CD8-positive, alpha-beta memory T cell (primary cell): ENCODE measurements around the gene CENATAC. TPM values are rescaled to one million over a fixed set of nuclear protein-coding genes. Genes with fewer than 3 reads are reported as not detected.

Experiments used
- polyA plus RNA-seq: library from polyadenylated mRNA; unstranded; fragments of 300-500 nt; fragmentation: Illumina TruSeq; gene quantifications from one replicate; pipeline ENCODE4 v1.2.3, GENCODE V29; 2021
- total RNA-seq, 2 experiments: library from RNA; stranded (reverse); gene quantifications; one replicate each; pipeline ENCODE4 v1.2.3, GENCODE V29; 2021

CENATAC gene
- total and polyA plus RNA-seq, 3 experiments from 2014 or later: 10.1 to 34.6 (median 29.1) TPM

Other genes starting within 250 kb of the CENATAC start
- 100 to 1,000 TPM; 187 to 189 TPM for gene DDX6, start 207.0 kb upstream of the CENATAC start, total RNA-seq
- 85.6 TPM for gene DDX6, start 207.0 kb upstream of the CENATAC start, polyA plus RNA-seq
- 1 to 10 TPM; 5.8 to 6.3 TPM for gene CXCR5, start 114.2 kb upstream of the CENATAC start, total RNA-seq
- 4.5 TPM for gene CXCR5, start 114.2 kb upstream of the CENATAC start, polyA plus RNA-seq
- gene BCL9L, start 72.2 kb upstream of the CENATAC start, total RNA-seq: 10 to 100 TPM; 39.6 to 42.8 TPM
- 9.1 TPM for gene BCL9L, start 72.2 kb upstream of the CENATAC start, polyA plus RNA-seq
- under 1 TPM in 1 of 2 experiments, not detected in 1; 0.22 TPM for gene UPK2, start 41.8 kb upstream of the CENATAC start, total RNA-seq
- not detected for gene UPK2, start 41.8 kb upstream of the CENATAC start, polyA plus RNA-seq
- not detected for gene FOXR1, start 26.4 kb upstream of the CENATAC start, total RNA-seq
- not detected for gene FOXR1, start 26.4 kb upstream of the CENATAC start, polyA plus RNA-seq
- gene RPS25, start 20.2 kb downstream of the CENATAC start, total RNA-seq: 1,000 to 10,000 TPM; 1,415 to 1,447 TPM
- 4,526 TPM for gene RPS25, start 20.2 kb downstream of the CENATAC start, polyA plus RNA-seq
- 100 to 1,000 TPM; 154 TPM for gene TRAPPC4, start 20.6 kb downstream of the CENATAC start, total RNA-seq
- 125 TPM for gene TRAPPC4, start 20.6 kb downstream of the CENATAC start, polyA plus RNA-seq
- 10 to 100 TPM; 22.7 to 28.5 TPM for gene SLC37A4, start 32.7 kb downstream of the CENATAC start, total RNA-seq
- gene SLC37A4, start 32.7 kb downstream of the CENATAC start, polyA plus RNA-seq: 11.3 TPM
- 100 to 1,000 TPM; 181 TPM for gene HYOU1, start 59.1 kb downstream of the CENATAC start, total RNA-seq
- gene HYOU1, start 59.1 kb downstream of the CENATAC start, polyA plus RNA-seq: 33.4 TPM
- gene VPS11, start 69.7 kb downstream of the CENATAC start, total RNA-seq: 10 to 100 TPM; 25.3 to 26.0 TPM
- 51.5 TPM for gene VPS11, start 69.7 kb downstream of the CENATAC start, polyA plus RNA-seq
- 10 to 100 TPM; 35.5 to 38.4 TPM for gene HMBS, start 86.7 kb downstream of the CENATAC start, total RNA-seq
- gene HMBS, start 86.7 kb downstream of the CENATAC start, polyA plus RNA-seq: 21.8 TPM
- gene DPAGT1, start 103.7 kb downstream of the CENATAC start, total RNA-seq: 10 to 100 TPM; 69.7 to 78.6 TPM
- gene DPAGT1, start 103.7 kb downstream of the CENATAC start, polyA plus RNA-seq: 45.7 TPM
- gene C2CD2L, start 109.2 kb downstream of the CENATAC start, total RNA-seq: 10 to 100 TPM; 26.3 to 26.5 TPM
- gene C2CD2L, start 109.2 kb downstream of the CENATAC start, polyA plus RNA-seq: 9.9 TPM
- 10 to 100 TPM; 26.8 to 29.1 TPM for gene HINFP, start 123.4 kb downstream of the CENATAC start, total RNA-seq
- 14.6 TPM for gene HINFP, start 123.4 kb downstream of the CENATAC start, polyA plus RNA-seq
- gene ABCG4, start 150.9 kb downstream of the CENATAC start, total RNA-seq: under 1 TPM; 0.11 to 0.18 TPM
- not detected for gene ABCG4, start 150.9 kb downstream of the CENATAC start, polyA plus RNA-seq
- 10 to 100 TPM; 16.1 to 16.7 TPM for gene NLRX1, start 170.6 kb downstream of the CENATAC start, total RNA-seq
- gene NLRX1, start 170.6 kb downstream of the CENATAC start, polyA plus RNA-seq: 11.3 TPM
- gene NHERF4, start 187.3 kb downstream of the CENATAC start, total RNA-seq: under 1 TPM in 1 of 2 experiments, not detected in 1; 0.42 TPM
- gene NHERF4, start 187.3 kb downstream of the CENATAC start, polyA plus RNA-seq: not detected
- 10 to 100 TPM; 25.9 to 26.1 TPM for gene CBL, start 208.2 kb downstream of the CENATAC start, total RNA-seq
- gene CBL, start 208.2 kb downstream of the CENATAC start, polyA plus RNA-seq: 10.4 TPM